OCI-M1 (cell line): Measurements from ENCODE around the gene IQSEC1.

Source experiments
- DNase-seq: peaks from one replicate; lab custom pipeline; 2025; lab: John Stamatoyannopoulos, UW

Gene IQSEC1

DNA sequence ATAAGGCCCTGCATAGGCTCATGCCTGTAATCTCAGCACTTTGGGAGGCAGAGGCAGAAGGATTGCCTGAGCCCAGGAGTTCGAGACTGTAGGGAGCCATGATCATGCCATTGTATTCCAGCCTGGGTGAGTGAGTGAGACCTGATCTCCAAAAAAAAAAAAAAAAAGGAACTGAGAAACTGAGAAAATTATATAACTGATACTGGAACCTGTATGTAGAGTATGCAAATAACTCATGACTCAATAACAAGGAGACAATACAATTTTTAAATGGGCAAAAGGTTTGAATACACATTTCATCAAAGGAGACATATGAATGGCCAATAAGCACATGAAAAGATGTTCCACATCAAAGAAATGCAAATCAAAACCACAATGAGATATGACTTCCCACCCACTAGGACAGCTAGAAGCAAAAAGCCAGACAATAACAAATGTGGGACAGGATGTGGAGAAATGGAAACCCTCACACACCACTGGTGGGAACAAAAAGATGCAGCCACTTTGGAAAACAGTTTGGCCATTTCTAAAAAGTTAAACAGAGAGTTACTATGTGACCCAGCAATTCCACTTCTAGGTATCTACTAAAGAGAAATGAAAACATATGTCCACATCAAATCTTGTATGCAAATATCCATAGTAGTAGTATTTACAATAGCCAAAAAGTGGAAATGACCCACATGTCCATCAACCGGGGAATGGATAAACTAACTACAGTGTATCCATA lies 70.7 kb downstream of the IQSEC1 start:
- peak; percentile 89 for DNase-seq

DNA sequence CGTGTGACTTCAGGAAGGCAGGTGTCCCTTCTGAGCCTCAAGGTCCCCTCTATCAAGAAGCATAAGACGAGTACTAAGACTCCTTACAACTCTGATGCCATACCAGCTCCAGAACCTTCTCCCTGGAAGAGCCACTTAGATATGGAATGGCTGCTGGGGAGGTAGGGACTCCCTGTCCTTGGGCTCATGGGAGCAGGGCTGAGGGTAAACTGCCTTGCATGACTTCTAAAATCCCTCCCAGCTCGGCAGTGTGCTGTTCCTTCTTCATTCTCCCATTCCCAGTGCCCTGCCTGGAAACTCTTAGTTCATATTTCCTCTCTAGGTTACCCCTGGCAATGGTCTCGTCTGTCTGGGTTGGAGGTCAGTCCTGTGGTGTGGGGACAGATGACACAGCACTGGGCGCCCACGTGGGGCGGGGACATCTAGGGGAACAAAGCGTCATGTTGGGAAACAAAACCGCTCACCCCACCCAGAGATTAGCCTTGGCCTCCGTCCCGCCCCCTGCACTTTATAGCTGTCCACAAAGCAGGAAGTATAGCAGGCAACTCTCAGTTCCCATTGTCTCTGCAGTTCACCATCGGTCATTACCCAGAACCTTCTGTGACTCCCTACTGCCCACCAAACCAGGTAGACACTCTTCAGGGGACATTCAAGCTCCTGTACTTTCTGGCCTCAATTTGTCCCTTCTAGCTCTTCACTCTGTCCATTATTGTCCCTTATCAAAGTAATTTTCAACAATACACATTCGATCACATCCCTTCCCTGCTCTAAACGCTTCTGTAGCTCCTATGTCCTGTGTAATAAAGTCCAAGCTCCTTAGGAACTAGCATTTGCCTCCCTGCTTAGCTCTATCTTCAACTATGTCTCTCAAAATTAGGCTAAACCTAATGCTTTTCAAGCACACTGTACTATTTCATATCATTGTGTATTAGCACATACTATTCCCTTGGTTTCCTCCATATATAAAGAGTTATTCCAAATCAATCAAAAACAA lies 73.8 kb downstream of the IQSEC1 start:
- peak; percentile 99 for DNase-seq

DNA sequence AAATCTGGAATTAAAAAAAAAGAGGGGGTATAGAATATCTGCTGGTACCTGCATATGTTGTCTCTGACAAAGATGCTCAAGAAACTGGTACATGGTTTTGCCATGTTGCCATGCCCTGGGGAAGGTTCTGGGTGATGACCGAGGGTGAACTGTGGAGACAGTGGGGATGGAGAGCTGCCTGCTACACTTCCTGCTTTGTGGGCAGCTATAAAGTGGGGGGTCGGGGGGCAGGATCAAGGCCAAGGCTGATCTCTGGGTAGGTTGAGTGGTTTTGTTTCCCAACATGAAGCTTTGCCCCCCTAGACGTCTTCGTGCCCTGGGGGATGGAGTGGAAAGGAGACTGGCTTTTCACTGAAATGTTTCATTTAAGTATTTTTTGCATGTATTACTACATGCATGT lies 74.6 kb downstream of the IQSEC1 start:
- DNase-seq, result no peak

DNA sequence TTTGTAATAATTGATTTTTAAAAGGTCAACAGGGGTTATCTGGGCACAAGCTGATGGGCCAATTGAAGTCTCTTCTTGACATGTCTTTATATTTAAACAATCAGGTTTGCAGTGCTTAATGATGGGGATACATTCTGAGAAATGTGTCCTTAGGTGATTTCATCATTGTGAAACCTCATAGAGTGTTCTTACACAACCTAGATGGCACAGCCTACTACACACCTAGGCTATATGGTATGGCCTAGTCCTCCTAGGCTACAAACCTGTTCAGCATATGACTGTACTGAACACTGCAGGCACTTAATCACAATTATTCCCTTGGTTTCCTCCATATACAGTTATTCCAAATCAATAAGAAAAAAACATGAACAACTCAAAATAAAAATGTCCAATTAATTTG lies 75.8 kb downstream of the IQSEC1 start:
- DNase-seq, result peak; percentile 29

DNA sequence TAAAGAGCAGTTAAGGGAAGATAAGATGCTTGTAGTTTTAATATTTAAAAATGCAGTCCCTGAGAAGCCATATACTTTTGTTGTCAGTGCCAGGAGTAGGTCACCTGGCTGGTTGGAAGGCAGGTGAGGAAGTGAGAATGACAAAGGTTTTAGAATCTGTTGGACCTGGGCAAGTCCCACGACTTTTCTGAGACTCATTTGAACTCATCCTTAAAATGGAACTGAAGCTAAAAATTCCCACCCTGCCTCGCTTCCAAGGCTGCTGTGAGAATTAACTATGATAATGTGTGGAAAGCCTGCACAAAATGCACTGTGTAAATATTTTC lies 77.1 kb downstream of the IQSEC1 start:
- DNase-seq, result no peak

DNA sequence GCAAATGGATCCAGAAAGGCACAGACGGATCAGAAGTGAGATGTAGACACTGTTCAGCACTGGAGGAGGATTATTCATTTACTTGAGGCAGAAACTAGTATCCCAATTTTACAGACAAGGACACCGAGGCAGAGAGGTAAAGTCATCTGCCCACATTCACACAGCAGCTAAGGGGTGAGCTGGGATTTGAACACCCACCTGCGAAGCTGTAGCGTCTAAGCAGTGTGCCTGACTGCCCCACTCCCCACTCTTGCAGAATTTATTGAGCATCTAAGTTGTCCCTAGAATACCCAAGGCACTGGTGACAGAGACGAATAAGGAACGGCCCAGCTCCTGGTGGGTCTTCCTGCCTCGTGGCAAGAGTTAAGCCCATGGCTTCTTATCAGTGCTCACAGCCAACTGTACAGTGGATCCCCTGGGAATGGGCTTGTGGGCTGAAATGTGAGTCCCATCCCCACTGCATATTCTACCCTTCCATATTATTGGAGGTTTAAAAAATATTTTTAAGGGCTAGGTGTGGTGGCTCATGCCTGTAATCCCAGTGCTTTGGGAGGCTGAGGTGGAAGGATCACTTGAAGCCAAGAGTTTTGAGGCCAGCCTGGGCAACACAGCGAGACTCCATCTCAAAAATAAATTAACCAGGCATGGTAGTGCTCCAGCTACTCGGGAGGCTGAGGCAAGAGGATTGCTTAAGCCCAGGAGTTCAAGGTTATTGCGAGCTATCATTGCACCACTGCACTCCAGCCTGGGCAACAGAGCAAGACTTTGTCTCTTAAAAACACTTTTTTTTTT lies 77.6 kb downstream of the IQSEC1 start:
- DNase-seq, result peak; percentile 77

DNA sequence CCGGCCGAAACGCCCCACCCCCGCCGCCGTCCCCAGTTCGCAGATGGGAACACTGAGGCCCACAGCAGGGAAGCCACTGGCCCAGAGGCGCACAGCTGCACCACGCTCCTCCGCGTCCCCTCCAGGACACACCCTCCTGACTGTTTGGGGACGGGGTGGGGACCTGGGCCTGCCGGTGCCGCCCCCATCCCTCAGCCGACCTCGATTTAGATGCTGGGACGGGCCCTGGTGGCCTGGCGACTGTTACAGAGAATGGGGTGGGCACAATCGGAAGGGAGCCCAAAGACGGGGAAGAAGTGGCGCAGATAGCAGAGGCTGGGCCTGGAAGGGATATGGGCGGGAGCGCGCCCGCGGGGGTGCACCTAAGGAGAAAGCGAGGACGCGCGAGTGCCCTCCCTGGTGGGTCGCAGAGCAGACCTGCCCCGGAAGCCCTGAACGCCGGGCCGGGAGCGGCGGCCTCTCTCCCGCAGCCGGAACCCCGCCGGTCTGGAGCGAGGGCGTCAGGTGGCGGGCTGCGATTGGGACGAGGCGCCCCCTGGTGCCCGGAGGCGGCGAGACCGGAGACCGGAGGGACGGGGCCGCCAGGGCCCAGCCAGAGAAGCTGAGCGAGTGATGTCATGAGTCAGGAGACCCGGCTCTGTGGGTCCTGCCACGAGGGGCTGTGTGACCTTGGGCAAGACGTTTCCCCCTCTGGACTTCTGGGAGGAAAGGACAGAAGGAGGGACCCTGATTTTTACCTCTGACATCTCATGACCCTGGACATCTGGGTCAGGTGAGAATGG lies 78.4 kb downstream of the IQSEC1 start:
- peak; percentile 97 for DNase-seq

DNA sequence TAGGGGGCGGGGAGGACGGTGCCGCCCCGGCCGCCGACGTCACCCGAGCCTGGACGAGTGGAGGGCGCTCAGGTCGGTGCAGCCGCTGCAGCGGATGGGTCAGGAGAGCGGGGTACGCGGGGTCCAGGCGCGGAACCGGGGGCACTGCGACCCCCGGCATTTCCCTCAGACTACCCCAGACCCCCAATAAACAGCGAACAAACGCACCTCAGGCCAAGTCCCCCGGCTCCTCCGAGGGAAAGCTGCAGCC lies 78.9 kb downstream of the IQSEC1 start:
- DNase-seq, result peak; percentile 53

DNA sequence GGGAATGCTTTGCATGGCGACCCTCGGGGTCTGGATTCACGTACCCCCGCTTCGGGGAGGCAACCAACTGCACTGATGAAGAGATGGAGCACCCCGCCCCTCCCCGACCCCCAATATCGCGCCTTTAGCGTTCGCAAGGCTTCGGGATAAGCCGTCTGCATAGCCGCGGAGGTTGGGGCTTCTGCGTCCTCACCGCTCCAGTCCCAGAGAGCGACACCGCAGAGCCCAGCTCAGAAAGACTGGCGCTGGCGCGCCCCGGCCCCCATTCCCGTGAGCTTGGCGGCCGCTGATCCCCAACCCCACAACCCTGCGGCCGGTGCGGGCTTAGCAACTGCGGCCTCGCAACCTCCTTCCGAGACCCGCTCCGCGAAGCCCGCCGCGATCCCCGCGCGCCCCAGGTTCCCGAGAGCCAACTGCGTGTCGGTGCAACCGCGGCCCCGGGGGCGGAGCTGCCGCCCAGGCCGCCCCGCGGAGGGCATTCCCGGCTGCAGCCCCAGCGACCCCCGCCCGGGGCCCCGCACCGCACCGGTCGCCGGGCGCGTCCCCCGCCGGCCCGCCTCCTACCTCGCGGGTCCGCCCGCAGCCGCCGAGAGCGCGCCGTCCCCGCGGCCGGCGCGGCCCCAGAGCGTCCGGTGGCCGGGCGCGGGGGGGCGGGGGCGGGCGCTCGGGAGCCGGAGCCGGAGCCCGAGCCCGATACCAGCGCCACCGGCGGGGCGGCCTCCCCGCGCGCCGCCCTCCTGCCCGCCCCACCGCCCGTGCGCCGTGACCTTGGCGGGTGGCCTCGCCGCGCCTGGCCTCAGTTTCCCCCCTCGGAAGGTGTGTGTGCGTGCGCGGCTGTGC lies 79.5 kb downstream of the IQSEC1 start:
- peak; percentile 49 for DNase-seq

DNA sequence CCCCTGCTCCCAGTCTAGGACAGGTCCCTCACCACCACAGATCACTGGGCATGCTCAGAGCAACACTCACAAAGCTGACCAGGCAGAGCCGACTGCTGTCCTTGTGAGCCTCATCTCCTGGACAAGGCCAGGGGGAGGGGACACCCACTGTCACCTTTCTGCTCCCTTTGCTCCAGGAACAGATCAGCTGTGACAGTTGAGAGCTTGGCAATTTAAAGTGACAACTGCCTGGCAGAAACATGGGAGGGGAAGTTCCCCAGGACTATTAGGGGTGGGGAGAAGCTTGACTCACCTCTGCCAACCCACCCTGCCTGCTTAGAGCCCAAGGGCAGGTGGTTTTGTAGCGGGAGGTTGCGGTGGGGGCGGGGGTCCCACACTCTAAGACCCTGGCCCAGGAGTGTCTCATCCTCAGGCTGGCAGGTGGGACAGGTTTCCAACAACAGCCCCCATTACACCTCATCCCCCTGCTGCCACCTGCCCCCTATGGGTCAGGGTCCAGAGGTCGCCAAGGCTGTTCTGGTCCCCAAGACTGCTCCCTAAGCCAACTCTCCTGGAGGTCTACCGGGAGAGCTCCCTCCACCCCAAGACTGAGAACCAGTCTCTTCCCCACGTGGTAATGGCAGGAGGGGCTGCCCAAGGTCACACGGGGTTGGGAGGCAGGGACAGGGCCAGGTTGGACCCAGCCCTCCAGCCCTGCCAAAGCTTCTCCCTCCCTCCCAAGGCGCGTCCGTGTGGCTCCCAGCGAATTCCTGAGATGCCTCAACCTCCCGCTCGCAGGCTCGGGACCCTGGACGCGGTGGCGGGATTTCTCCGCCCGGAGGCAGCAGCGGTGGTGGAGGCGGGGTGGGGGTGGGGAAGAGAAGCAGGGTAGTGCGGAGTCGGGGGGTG lies 80.4 kb downstream of the IQSEC1 start:
- peak; percentile 49 for DNase-seq

DNA sequence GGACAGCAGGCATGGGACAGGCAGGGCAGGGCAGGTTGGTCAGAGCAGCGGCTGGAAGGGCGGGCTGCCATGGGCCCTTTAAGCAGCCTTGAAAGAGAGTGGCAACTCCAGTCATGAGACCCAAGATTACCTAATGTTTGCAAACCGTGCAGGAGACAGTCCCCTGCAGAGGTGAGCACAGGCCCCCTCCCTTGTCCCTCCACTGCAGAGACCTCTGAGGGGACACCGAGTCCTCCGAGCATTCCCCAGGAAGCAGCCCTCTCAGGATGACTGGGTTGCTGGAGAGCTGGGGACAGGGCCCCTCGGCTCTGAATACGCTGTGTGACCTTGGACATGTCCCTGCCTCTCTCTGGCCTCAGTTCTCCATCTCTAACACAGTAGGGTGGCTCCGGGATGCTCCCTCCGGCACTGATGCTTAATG lies 81.4 kb downstream of the IQSEC1 start:
- DNase-seq, result no peak

DNA sequence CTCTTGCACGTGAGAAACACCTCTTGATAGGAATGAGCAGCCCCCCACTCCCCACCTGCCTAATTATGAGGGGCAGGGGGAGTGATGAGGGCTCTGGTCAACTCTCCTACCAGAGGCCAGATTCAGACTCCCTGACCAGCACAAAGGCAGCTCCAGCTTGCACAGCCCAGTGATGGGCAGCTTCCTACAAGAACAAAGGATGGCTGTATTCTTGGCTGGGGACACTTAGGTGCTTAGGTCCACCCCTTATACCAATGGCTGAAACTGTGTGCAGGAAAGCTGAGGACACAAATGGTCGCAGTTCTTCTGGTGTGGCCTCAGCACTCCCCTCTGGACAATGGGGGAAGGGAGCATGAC lies 81.8 kb downstream of the IQSEC1 start:
- DNase-seq, result no peak

DNA sequence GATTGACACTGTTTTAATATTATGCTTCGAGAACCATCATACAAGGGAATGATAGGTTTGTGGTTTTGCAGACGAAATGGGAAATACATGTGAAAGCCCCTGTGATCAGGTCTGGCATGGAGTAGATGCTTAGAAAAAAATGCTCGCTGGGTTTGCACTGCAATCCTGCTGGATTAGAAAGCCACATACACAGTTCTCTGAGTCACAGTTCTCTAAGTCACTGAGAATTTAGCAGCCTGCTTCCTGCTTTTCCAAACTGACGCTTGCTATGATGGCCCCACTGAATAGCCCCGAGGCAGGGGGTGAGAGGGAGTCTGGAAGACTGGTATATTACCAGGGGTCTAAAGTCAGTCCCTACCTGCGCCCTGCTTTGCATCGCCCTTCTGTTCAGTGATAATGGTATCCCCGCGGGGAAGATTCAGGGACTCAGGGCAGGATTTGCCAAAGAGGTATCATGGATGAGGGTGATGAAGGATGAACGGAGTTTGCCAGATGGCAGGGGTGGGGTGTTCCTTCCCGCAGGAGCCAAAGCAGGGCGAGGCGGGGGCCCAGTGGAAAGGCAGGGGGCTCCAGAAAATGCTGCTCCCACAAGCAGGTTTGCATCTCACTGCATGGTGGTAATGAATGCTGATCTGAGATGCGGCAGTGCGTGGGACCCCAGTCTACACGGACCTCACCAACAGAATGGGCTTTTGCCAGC lies 82.3 kb downstream of the IQSEC1 start:
- no peak for DNase-seq

DNA sequence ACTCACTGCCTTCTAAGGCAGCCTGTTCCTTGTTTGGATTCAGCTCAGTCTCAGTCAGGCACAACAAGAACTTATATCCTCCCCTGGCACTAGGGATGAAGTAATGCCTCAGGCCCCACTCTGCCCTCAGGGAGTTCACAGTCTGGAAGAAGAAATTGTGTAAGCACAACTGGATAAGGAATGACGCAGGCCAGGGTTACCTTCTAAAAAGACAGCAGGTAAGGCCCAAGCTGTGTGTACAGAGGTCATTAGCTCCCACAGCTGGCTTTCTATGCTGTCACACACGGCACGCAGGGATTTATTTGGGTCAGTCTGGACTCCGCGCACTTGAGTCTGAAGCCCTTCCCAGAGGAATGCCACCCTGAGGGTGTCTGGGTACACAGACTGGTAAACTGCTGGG lies 82.9 kb downstream of the IQSEC1 start:
- no peak for DNase-seq

DNA sequence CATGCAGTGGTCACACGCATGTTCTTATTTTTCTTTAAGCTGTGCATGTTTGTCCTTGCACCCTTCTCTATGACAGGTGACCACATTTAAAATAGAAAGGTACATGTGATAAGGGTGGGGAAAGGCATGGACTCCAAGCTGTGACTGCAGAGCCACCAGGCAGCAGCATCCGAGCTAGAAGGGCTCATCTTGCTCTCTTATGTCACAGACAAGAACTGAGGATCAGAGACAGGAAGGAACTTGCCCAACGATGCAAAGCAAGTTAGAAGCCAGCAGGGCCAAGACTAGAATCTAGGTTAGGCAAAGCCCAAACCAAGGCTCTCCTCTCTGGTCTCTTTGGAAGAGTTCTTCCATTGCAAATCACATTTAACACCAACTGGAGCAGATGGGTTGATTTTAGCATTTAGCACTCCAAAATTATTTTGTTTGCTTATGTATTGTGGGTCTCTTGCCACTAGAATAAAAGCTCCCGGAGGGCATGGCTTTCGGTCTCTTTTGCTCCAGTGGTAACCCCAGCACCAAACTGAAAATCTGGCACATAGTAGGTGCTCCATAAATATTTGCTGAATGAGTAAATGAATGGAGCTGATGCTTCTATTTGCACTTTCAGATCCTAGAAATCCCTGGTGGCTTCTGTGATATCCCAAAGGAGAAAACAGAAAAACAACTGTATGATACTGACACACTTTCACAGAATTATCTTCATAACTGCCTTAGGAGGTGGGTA lies 84.3 kb downstream of the IQSEC1 start:
- DNase-seq, result no peak

DNA sequence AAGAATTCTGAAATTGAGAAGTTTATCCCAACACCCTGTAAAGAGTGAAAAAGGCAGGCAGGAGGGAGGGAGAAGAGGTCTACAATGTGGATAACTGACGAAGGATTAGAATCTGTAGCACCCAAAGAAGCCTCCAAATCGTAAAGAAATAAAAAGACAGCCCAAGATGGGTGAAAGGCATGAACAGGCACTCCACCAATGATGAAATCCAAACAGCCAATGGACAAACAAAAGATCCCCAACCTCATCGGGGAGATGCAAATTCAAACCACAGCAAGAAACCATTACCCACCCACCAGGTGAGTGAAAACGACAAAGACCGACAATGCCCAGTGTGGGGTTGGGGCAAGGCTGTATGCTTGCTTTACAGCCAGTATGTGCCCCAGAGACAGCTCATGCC lies 85.6 kb downstream of the IQSEC1 start:
- no peak for DNase-seq

DNA sequence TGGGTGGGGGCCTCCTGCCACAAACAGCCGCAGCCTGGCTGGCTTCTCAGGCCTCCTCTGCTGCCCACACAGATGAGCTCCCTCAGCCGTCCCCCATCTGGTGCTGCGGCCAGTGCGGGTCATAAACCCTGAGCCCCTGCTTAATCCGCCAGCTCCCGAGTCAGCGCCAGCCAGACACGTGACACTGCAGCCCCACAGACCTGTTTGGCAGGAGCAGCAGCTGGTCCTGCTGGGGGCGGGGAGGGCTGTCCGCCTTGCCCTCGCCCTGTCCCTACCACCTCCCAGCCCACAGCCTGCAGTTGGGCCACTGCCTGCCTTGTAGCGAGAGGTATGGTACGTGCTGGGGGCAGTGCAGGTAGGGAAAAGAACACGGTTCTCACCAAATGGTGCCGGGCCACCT lies 86.2 kb downstream of the IQSEC1 start:
- DNase-seq, result no peak

DNA sequence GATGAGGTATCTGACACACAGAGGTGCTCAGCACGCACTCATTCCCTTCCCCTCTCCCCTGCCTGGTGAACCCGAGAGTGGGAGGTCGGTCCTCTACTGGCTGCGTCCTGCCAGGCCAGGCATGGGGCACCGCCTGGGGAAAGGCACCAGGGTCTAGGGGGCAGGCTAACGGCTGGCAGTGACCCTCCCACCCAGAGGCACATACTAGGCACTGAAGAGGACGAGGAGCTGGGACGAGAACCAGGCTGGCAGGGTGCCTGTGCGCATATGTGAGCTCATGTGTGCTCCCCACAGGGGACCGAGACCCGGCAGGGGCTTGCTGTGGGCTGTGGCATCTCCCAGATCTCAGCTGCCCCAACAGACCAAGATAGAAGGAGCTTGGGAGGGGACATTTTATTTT lies 86.7 kb downstream of the IQSEC1 start:
- DNase-seq, result no peak

DNA sequence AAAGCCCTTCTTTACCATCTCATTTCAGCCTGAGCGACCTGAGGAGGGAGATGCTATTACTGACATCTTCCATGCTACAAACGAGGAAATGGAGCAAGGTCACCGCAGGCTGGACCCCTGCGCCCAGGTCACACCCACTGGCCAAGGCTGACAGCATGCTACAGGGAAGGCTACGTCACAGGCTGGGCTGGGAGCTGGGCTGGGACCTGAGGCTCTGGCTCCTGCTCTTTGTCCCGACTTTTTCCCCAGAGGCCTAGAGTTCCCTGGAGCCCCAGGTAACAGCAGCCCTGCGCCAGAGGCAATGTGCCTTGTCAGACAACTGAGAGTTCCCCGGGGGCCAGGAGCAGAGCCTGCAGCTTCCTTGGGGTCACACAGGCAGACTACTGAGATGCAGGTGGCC lies 87.2 kb downstream of the IQSEC1 start:
- no peak for DNase-seq
